Activated gamma-delta T cell (primary cell): ENCODE measurements around the gene PZP.

Source experiments
- DNase-seq: peaks from one replicate; lab custom pipeline; 2025; lab: John Stamatoyannopoulos, UW

PZP gene

GRCh38 chr12:9104087-9104486, 104.1 kb downstream of the PZP start:
- no peak for DNase-seq

- DNase-seq = no peak
These were observed 104.9 kb downstream of the PZP start for GRCh38 chr12:9103050-9103849.

GRCh38 chr12:9101018-9101687, 107.0 kb downstream of the PZP start:
- no peak for DNase-seq

GRCh38 chr12:9099552-9100190, 108.5 kb downstream of the PZP start:
- no peak for DNase-seq
